Naive thymus-derived CD8-positive, alpha-beta T cell (primary cell): ENCODE results near the gene NKTR. TPM values are rescaled to one million over a fixed set of nuclear protein-coding genes. Genes with fewer than 3 reads are reported as not detected.
A peak's percentile ranks its signal among the peaks of the same experiment; 100 is the strongest.
"Not testable (repeated sequence)": the region's sequence is repeated elsewhere in the genome, so short reads cannot be mapped to it uniquely, and the experiment has no call there.

Experiments
- ATAC-seq, 2 donors: fragments of 150-1000 bp; cut with Tn5 transposase in 1 of 2; sonication (Bioruptor Pico), chemical (Tn5 transposase) in 1 of 2; 1 replicate in 1 of 2; 2 replicates in 1 of 2; pipeline ENCODE4 v1.10.0; 2021; ENCODE audit warnings: mild to moderate bottlenecking in 2 of 2, moderate library complexity in 2 of 2
- POLR2A ChIA-PET: fragments of 350-600 bp; sonication (Branson Sonifier 250); formaldehyde crosslinking; loops from one replicate; lab custom pipeline; 2021; ENCODE audit warnings: antibody characterized with exemption; lab: Charles Lee
- DNase-seq, 10 donors: peaks; one replicate each; pipeline versions ENCODE4 v3.0.0 to v3.0.0-alpha.2; 2020 to 2022
- H3K27ac Mint-ChIP-seq, 10 donors: one replicate each; pipeline ENCODE4 v1.8.0; 2020 to 2022; ENCODE audit warnings: mild to moderate bottlenecking in 10 of 10, mixed read lengths in 10 of 10, moderate library complexity in 4 of 10, inconsistent platforms in 1 of 10
- H3K27me3 Mint-ChIP-seq, 5 donors: one replicate each; pipeline ENCODE4 v1.8.0; 2021 to 2022; ENCODE audit warnings: mixed read lengths in 5 of 5
- H3K36me3 Mint-ChIP-seq, 3 donors: one replicate each; pipeline ENCODE4 v1.8.0; 2020 to 2022; ENCODE audit warnings: mixed read lengths in 3 of 3, mild to moderate bottlenecking in 2 of 3, inconsistent platforms in 1 of 3
- H3K4me1 Mint-ChIP-seq, 4 donors: one replicate each; pipeline ENCODE4 v1.8.0; 2021 to 2022; ENCODE audit warnings: mixed read lengths in 4 of 4
- H3K4me3 Mint-ChIP-seq, 10 donors: one replicate each; pipeline ENCODE4 v1.8.0; 2020 to 2022; ENCODE audit warnings: mild to moderate bottlenecking in 10 of 10, mixed read lengths in 10 of 10, moderate library complexity in 6 of 10, inconsistent platforms in 1 of 10
- H3K9me3 Mint-ChIP-seq, 9 donors: one replicate each; pipeline ENCODE4 v1.8.0; 2020 to 2022; ENCODE audit warnings: mixed read lengths in 9 of 9, mild to moderate bottlenecking in 3 of 9, inconsistent platforms in 1 of 9, moderate library complexity in 1 of 9
- polyA plus RNA-seq, 3 donors: library from polyadenylated mRNA; unstranded; fragments of 300-500 nt; fragmentation: Illumina TruSeq; gene quantifications; one replicate each; pipeline ENCODE4 v1.2.3, GENCODE V29; 2021
- total RNA-seq, 8 experiments: library from RNA in 2 of 8; stranded (reverse) in 2 of 8; gene quantifications; one replicate each; pipeline ENCODE4 v1.2.3 and lab custom pipeline; 2021 to 2026

Gene NKTR
- total and polyA plus RNA-seq, 5 experiments from 2014 or later, result 9.5 to 254 (median 14.3) TPM

GRCh38 chr3:42597098-42597497, 3.4 kb upstream of the NKTR start:
- Mint-ChIP-seq H3K36me3 (peaks cover 0 to 38% (median 2%) of the 10 kb centered on the region in 3 donors), H3K27ac (peak overlapping the region in 2 of 10 donors; percentile 31 to 48), H3K4me1 (peaks cover 11 to 39% (median 33%) of the 10 kb centered on the region in 4 donors)
- H3K27me3 Mint-ChIP-seq, DNase-seq, H3K4me3 Mint-ChIP-seq, ATAC-seq, H3K9me3 Mint-ChIP-seq: not testable (repeated sequence)
- POLR2A ChIA-PET, result interaction anchor here (0.7 to 1.5 kb wide), 2 partner anchors 15 to 39 kb away, joined by 4 to 7 read pairs; partner anchors contain the start of gene SEC22C

DNA sequence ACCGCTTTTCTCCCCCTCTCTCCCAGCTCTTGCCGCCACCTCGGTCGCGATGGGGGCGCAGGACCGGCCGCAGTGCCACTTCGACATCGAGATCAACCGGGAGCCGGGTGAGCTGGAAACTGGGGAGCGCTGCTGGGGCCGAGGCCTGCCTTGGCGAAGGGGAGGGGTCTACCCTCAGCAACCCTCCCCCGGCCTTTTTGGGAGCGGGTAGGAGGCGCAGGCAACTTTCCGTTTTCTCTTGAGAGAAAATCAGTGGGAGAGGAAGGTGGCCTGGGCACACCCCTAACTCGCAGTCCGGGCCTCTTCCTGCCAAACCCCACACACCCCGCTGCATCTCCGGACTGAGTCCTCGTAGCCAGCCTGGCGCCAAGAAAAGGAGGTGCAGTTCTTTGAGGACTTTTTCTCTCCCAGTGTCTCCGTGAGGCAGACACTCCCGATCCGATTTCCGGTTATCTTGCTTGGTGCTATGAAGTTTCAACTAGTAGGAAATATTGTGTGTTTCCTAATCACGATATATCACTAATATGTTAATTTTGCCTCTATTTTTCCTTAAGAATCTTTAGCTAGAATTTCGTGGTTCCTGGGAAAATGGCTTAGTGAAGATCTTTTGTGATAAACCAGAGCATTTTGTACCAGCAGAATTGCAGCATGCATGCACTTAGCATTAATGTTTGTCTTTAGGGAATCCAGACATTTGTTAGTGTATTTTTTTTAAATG, 631 bp downstream of the NKTR start:
- POLR2A ChIA-PET, result interaction anchor here (0.6 to 3.8 kb wide), 10 partner anchors 11 to 211 kb away, joined by 3 to 71 read pairs (median 6); partner anchors contain the start of genes SEC22C, SS18L2 and VIPR1
- Mint-ChIP-seq H3K27ac (peak overlapping the region; percentile 91 to 98 (median 94)), H3K27me3 (no peaks in the 10 kb centered on the region), H3K4me3 (peak overlapping the region; percentile 86 to 96 (median 93)), H3K36me3 (peaks cover 6 to 26% (median 10%) of the 10 kb centered on the region in 3 donors), H3K9me3 (peaks cover 0 to 7% (median 0%) of the 10 kb centered on the region in 9 donors), H3K4me1 (peaks cover 10 to 51% (median 41%) of the 10 kb centered on the region in 4 donors)
- peak; percentile 5 to 13 for ATAC-seq
- peak in 5 of 10 donors; percentile 26 to 69 (median 41) for DNase-seq

- ATAC-seq, result no peak
- POLR2A ChIA-PET, result interaction anchor here (0.6 to 3.8 kb wide), 8 partner anchors 11 to 94 kb away, joined by 3 to 71 read pairs (median 4); partner anchors contain the start of genes SEC22C and SS18L2
- peak in 2 of 10 donors; percentile 9 to 19 for DNase-seq
- Mint-ChIP-seq H3K4me1 (peaks cover 13 to 56% (median 46%) of the 10 kb centered on the region in 4 donors), H3K4me3 (peak overlapping the region; percentile 86 to 96 (median 93)), H3K36me3 (peaks cover 6 to 29% (median 10%) of the 10 kb centered on the region in 3 donors), H3K27ac (peak overlapping the region; percentile 60 to 98 (median 93)), H3K9me3 (peaks cover 0 to 7% (median 0%) of the 10 kb centered on the region in 9 donors), H3K27me3 (no peaks in the 10 kb centered on the region)
Measured at GRCh38 chr3:42601896-42602581, 1.6 kb downstream of the NKTR start.

- POLR2A ChIA-PET, result interaction anchor here (0.6 to 3.8 kb wide), 7 partner anchors 9 to 155 kb away, joined by 3 to 71 read pairs (median 4); partner anchors contain the start of gene SS18L2
- peaks cover 16 to 63% (median 52%) of the 10 kb centered on the region in 4 donors for H3K4me1 Mint-ChIP-seq
- DNase-seq (no peak), ATAC-seq (no peak)
- peak overlapping the region in 1 of 10 donors; percentile 48 for H3K27ac Mint-ChIP-seq
- H3K9me3 Mint-ChIP-seq, result peaks cover 0 to 7% (median 0%) of the 10 kb centered on the region in 9 donors
- peaks cover 6 to 36% (median 11%) of the 10 kb centered on the region in 3 donors for H3K36me3 Mint-ChIP-seq
- H3K4me3 Mint-ChIP-seq, result peak overlapping the region in 2 of 10 donors; percentile 91 to 93
- H3K27me3 Mint-ChIP-seq, result no peaks in the 10 kb centered on the region
Measured at GRCh38 chr3:42602961-42603360, 2.5 kb downstream of the NKTR start.

- H3K27ac Mint-ChIP-seq, result peak overlapping the region in 3 of 10 donors; percentile 37 to 73 (median 40)
- ATAC-seq (no peak), DNase-seq (no peak)
- peaks cover 22 to 74% (median 66%) of the 10 kb centered on the region in 4 donors for H3K4me1 Mint-ChIP-seq
- H3K27me3 Mint-ChIP-seq, result no peaks in the 10 kb centered on the region
- peak overlapping the region in 1 of 10 donors; percentile 27 for H3K4me3 Mint-ChIP-seq
- peaks cover 6 to 62% (median 11%) of the 10 kb centered on the region in 3 donors for H3K36me3 Mint-ChIP-seq
- peaks cover 0 to 7% (median 0%) of the 10 kb centered on the region in 9 donors for H3K9me3 Mint-ChIP-seq
- POLR2A ChIA-PET, result no interaction called here
Measured at GRCh38 chr3:42605546-42606173, 5.2 kb downstream of the NKTR start.

GRCh38 chr3:42608581-42608980, 8.1 kb downstream of the NKTR start:
- DNase-seq (no peak), ATAC-seq (no peak)
- POLR2A ChIA-PET, result no interaction called here
- Mint-ChIP-seq H3K27ac (peak overlapping the region in 7 of 10 donors; percentile 1 to 63 (median 51)), H3K9me3 (peaks cover 0 to 7% (median 0%) of the 10 kb centered on the region in 9 donors), H3K4me1 (peaks cover 28 to 80% (median 77%) of the 10 kb centered on the region in 4 donors), H3K4me3 (peak overlapping the region in 2 of 10 donors; percentile 1 to 19), H3K27me3 (no peaks in the 10 kb centered on the region), H3K36me3 (peaks cover 6 to 74% (median 9%) of the 10 kb centered on the region in 3 donors)

DNA sequence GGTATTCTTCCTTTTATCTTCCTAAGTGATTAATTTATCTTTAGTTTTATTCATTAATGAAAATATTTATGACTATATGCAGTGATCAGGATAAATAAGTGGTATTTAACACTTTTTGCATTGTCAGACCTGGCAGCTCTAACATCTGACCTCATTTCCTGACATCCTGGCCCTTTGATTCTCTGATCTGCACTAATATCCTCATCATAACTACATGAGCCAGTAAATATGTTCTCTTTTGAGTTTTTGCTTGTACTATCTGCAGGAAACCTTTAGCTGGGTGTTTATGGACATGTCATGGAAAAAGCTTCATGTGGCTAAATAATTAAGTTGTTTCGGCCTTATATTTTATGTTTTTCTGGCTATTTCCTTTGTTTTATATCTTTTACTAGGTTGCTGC, 10.5 kb downstream of the NKTR start:
- Mint-ChIP-seq H3K36me3 (peaks cover 0 to 70% (median 1%) of the 10 kb centered on the region in 3 donors), H3K4me1 (peaks cover 28 to 78% (median 71%) of the 10 kb centered on the region in 4 donors), H3K9me3 (no peaks in the 10 kb centered on the region), H3K4me3 (peak overlapping the region in 5 of 10 donors; percentile 22 to 64 (median 42)), H3K27ac (peak overlapping the region; percentile 24 to 83 (median 34)), H3K27me3 (no peaks in the 10 kb centered on the region)
- peak; percentile 44 to 64 for ATAC-seq
- POLR2A ChIA-PET, result interaction anchor here (1.3 kb wide), 1 partner anchor 8 kb away, joined by 3 read pairs; no protein-coding TSS in a partner anchor
- DNase-seq, result no peak

GRCh38 chr3:42612217-42612616, 11.7 kb downstream of the NKTR start:
- Mint-ChIP-seq H3K27me3 (no peaks in the 10 kb centered on the region), H3K4me1 (peaks cover 29 to 77% (median 70%) of the 10 kb centered on the region in 4 donors), H3K36me3 (peaks cover 0 to 72% (median 1%) of the 10 kb centered on the region in 3 donors), H3K9me3 (no peaks in the 10 kb centered on the region), H3K27ac (peak overlapping the region in 1 of 10 donors; percentile 54), H3K4me3 (no peak overlapping the region)
- POLR2A ChIA-PET, result interaction anchor here (1.3 to 2.6 kb wide), 2 partner anchors 9 to 11 kb away, joined by 3 to 8 read pairs; partner anchors contain the start of gene NKTR
- ATAC-seq (no peak), DNase-seq (no peak)

- POLR2A ChIA-PET, result interaction anchor here (0.5 to 2.6 kb wide), 2 partner anchors 12 to 773 kb away, joined by 3 to 8 read pairs; partner anchors contain the start of gene NKTR
- H3K4me3 Mint-ChIP-seq, result no peak overlapping the region
- H3K36me3 Mint-ChIP-seq, result peaks cover 0 to 71% (median 0%) of the 10 kb centered on the region in 3 donors
- no peaks in the 10 kb centered on the region for H3K9me3 Mint-ChIP-seq
- peak overlapping the region in 2 of 10 donors; percentile 33 to 54 for H3K27ac Mint-ChIP-seq
- peaks cover 26 to 73% (median 64%) of the 10 kb centered on the region in 4 donors for H3K4me1 Mint-ChIP-seq
- peak in 1 of 2 donors; percentile 23 for ATAC-seq
- H3K27me3 Mint-ChIP-seq, result no peaks in the 10 kb centered on the region
- DNase-seq, result no peak
Measured at GRCh38 chr3:42612928-42613327, 12.4 kb downstream of the NKTR start.

- H3K4me1 Mint-ChIP-seq, result peaks cover 26 to 68% (median 60%) of the 10 kb centered on the region in 4 donors
Measured at GRCh38 chr3:42613462-42613861, 13.0 kb downstream of the NKTR start.

DNA sequence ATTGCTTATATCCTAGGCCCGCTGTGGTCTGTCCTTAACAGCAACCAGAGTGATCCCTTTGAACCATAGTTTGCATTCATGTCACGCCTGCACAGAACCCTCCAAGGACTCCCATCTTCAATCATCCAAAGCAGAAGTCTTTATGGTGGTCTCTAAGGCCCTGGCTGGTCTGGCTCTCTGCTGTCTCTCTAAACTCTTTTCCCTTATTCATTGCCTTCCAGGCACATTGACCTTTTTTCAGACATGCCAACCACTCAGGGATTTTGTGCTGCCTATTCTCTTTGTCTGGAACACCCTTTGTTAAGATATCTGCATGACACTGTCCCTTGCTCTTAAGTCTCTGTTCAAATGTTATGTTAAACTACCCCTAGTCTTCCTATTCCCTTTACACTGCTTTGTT, 31.1 kb downstream of the NKTR start:
- Mint-ChIP-seq H3K36me3 (peaks cover 5 to 69% (median 25%) of the 10 kb centered on the region in 3 donors), H3K27ac (peak overlapping the region in 5 of 10 donors; percentile 37 to 84 (median 67)), H3K4me3 (no peak overlapping the region), H3K4me1 (peaks cover 0 to 5% (median 2%) of the 10 kb centered on the region in 4 donors), H3K9me3 (no peaks in the 10 kb centered on the region), H3K27me3 (no peaks in the 10 kb centered on the region)
- ATAC-seq, result no peak
- no peak for DNase-seq
- POLR2A ChIA-PET, result no interaction called here

More at GRCh38 chr3:42613462-42613861, 13.0 kb downstream of the NKTR start:
- H3K27me3 Mint-ChIP-seq, result no peaks in the 10 kb centered on the region
- peak in 1 of 10 donors; percentile 17 for DNase-seq
- H3K4me3 Mint-ChIP-seq, result peak overlapping the region in 2 of 10 donors; percentile 0 to 1
- ATAC-seq, result peak; percentile 51 to 57
- POLR2A ChIA-PET, result interaction anchor here (2.6 kb wide), 1 partner anchor 13 kb away, joined by 8 read pairs; the partner anchor contains the start of gene NKTR
- peak overlapping the region in 2 of 10 donors; percentile 33 to 40 for H3K27ac Mint-ChIP-seq
- no peaks in the 10 kb centered on the region for H3K9me3 Mint-ChIP-seq
- H3K36me3 Mint-ChIP-seq, result peaks cover 0 to 70% (median 0%) of the 10 kb centered on the region in 3 donors
